Measurements from ENCODE around the gene DES.

The DES gene

GRCh38 chr2:219459460-219460311, 41.5 kb downstream of the DES start:
- no peak for DNase-seq

- no peak for DNase-seq
Observed at GRCh38 chr2:219460424-219460926, 42.3 kb downstream of the DES start.

- DNase-seq = no peak
Observed at GRCh38 chr2:219461047-219461514, 42.9 kb downstream of the DES start.

- DNase-seq = no peak
Observed at GRCh38 chr2:219461669-219462068, 43.5 kb downstream of the DES start.

GRCh38 chr2:219462349-219462748, 44.2 kb downstream of the DES start:
- DNase-seq = no peak

GRCh38 chr2:219464286-219465032, 46.3 kb downstream of the DES start:
- DNase-seq = no peak

- no peak for DNase-seq
Observed at GRCh38 chr2:219465659-219466561, 47.7 kb downstream of the DES start.

- DNase-seq = no peak
Observed at GRCh38 chr2:219466816-219467735, 48.9 kb downstream of the DES start.

- DNase-seq = no peak
Observed at GRCh38 chr2:219467736-219468075, 49.5 kb downstream of the DES start.

GRCh38 chr2:219468410-219469185, 50.4 kb downstream of the DES start:
- no peak for DNase-seq

- no peak for DNase-seq
Observed at GRCh38 chr2:219469186-219469724, 51.1 kb downstream of the DES start.

- no peak for DNase-seq
Observed at GRCh38 chr2:219470429-219470828, 52.3 kb downstream of the DES start.

GRCh38 chr2:219471476-219472371, 53.5 kb downstream of the DES start:
- no peak for DNase-seq

- DNase-seq = no peak
Observed at GRCh38 chr2:219472629-219473187, 54.5 kb downstream of the DES start.

- no peak for DNase-seq
Observed at GRCh38 chr2:219473511-219473910, 55.3 kb downstream of the DES start.

- DNase-seq = no peak
Observed at GRCh38 chr2:219474285-219475060, 56.3 kb downstream of the DES start.

- DNase-seq = no peak
Observed at GRCh38 chr2:219475278-219475677, 57.1 kb downstream of the DES start.
